ENCODE data around the gene NPBWR2. TPM values are rescaled to one million over a fixed set of nuclear protein-coding genes. Genes with fewer than 3 reads are reported as not detected.
A peak's percentile ranks its signal among the peaks of the same experiment; 100 is the strongest.

NPBWR2 gene
- total RNA-seq, 1 donor from 2014 or later, result not detected

GRCh38 chr20:64083804-64084684, 23.3 kb downstream of the NPBWR2 start, which contains the start of gene LKAAEAR1:
Gene LKAAEAR1 (minus strand): TSS chr20:64084398. CDS start chr20:64084219, 179 bp downstream.
- FAIRE-seq, result no peak

GRCh38 chr20:64083378-64083803, 24.0 kb downstream of the NPBWR2 start:
- TF ChIP-seq CTCF (IDR thresholded peaks at IDR 0.05; ENCODE audit: insufficient read depth, low read length, severe bottlenecking), result peak; percentile 57
- peak; percentile 29 for DNase-seq (ENCODE audit: low read depth)
- H3K4me3 ChIP-seq (ENCODE audit: low read depth, low read length), result peak overlapping the region; percentile 36
- H3K36me3 ChIP-seq (ENCODE audit: control insufficient read depth, insufficient read depth, low read length), result no peaks in the 10 kb centered on the region
- peaks cover 18% of the 10 kb centered on the region for H3K27me3 ChIP-seq (ENCODE audit: control insufficient read depth, insufficient read depth, low read length)
- no peak for FAIRE-seq

More at GRCh38 chr20:64083804-64084684, 23.3 kb downstream of the NPBWR2 start, which contains the start of gene LKAAEAR1:
- peaks cover 19% of the 10 kb centered on the region for H3K27me3 ChIP-seq (ENCODE audit: control insufficient read depth, insufficient read depth, low read length)
- no peak for DNase-seq (ENCODE audit: low read depth)
- no peaks in the 10 kb centered on the region for H3K36me3 ChIP-seq (ENCODE audit: control insufficient read depth, insufficient read depth, low read length)
- peak within 1 kb of the TSS; percentile 36 for H3K4me3 ChIP-seq (ENCODE audit: low read depth, low read length)
- no peak for TF ChIP-seq CTCF (IDR thresholded peaks at IDR 0.05; ENCODE audit: insufficient read depth, low read length, severe bottlenecking)

- FAIRE-seq (no peak), DNase-seq (ENCODE audit: low read depth) (no peak)
- Histone ChIP-seq H3K4me3 (ENCODE audit: low read depth, low read length) (no peak overlapping the region), H3K27me3 (ENCODE audit: control insufficient read depth, insufficient read depth, low read length) (peaks cover 18% of the 10 kb centered on the region), H3K36me3 (ENCODE audit: control insufficient read depth, insufficient read depth, low read length) (no peaks in the 10 kb centered on the region)
- TF ChIP-seq CTCF (IDR thresholded peaks at IDR 0.05; ENCODE audit: insufficient read depth, low read length, severe bottlenecking), result no peak
These were observed 24.5 kb downstream of the NPBWR2 start for GRCh38 chr20:64082820-64083377.

- DNase-seq (ENCODE audit: low read depth) (no peak), FAIRE-seq (no peak)
- no peak for TF ChIP-seq CTCF (IDR thresholded peaks at IDR 0.05; ENCODE audit: insufficient read depth, low read length, severe bottlenecking)
- no peak overlapping the region for H3K4me3 ChIP-seq (ENCODE audit: low read depth, low read length)
- H3K36me3 ChIP-seq (ENCODE audit: control insufficient read depth, insufficient read depth, low read length), result no peaks in the 10 kb centered on the region
- H3K27me3 ChIP-seq (ENCODE audit: control insufficient read depth, insufficient read depth, low read length), result peaks cover 18% of the 10 kb centered on the region
These were observed 25.1 kb downstream of the NPBWR2 start for GRCh38 chr20:64082126-64082731.

- DNase-seq (ENCODE audit: low read depth) (no peak), FAIRE-seq (no peak)
- no peak for TF ChIP-seq CTCF (IDR thresholded peaks at IDR 0.05; ENCODE audit: insufficient read depth, low read length, severe bottlenecking)
- H3K36me3 ChIP-seq (ENCODE audit: control insufficient read depth, insufficient read depth, low read length), result no peaks in the 10 kb centered on the region
- no peak overlapping the region for H3K4me3 ChIP-seq (ENCODE audit: low read depth, low read length)
- peaks cover 18% of the 10 kb centered on the region for H3K27me3 ChIP-seq (ENCODE audit: control insufficient read depth, insufficient read depth, low read length)
These were observed 25.8 kb downstream of the NPBWR2 start for GRCh38 chr20:64081624-64081964.

Data from bronchial epithelial cell (primary cell).